Kidney (tissue), 14 donors: ENCODE data around the gene ZIC1. TPM values are rescaled to one million over a fixed set of nuclear protein-coding genes. Genes with fewer than 3 reads are reported as not detected.
A peak's percentile ranks its signal among the peaks of the same experiment; 100 is the strongest.

Experiments used
- DNase-seq, 5 donors: peaks; one replicate each; pipeline ENCODE4 v3.0.0-alpha.2; 2013 to 2020
- FAIRE-seq: peaks from 2 replicates; lab custom pipeline; 2012; peaks lifted over from hg19 to GRCh38; lab: Jason Lieb, UNC
- H3K27ac ChIP-seq, 2 donors: one replicate each; pipeline ENCODE4 v1.7.0; 2013; ENCODE audit warnings: low read depth in 2 of 2, low read length in 2 of 2, inconsistent platforms in 1 of 2
- H3K27me3 ChIP-seq: one replicate; pipeline ENCODE4 v1.7.1; 2013; ENCODE audit warnings: low read length, inconsistent platforms; ENCODE audit not compliant: control insufficient read depth, insufficient read depth
- H3K36me3 ChIP-seq, 3 donors: one replicate each; pipeline versions ENCODE4 v1.7.0 to v1.7.1; 2013; ENCODE audit warnings: low read length in 3 of 3, control low read depth in 1 of 3, inconsistent platforms in 1 of 3; ENCODE audit not compliant: insufficient read depth in 3 of 3, control insufficient read depth in 2 of 3
- H3K4me1 ChIP-seq, 3 donors: one replicate each; pipeline versions ENCODE4 v1.7.0 to v1.7.1; 2013; ENCODE audit warnings: low read length in 3 of 3, inconsistent platforms in 1 of 3, low read depth in 1 of 3; ENCODE audit not compliant: control insufficient read depth in 2 of 3, insufficient read depth in 2 of 3
- H3K4me3 ChIP-seq, 3 donors: one replicate each; pipeline versions ENCODE4 v1.7.0 to v1.8.1; 2013; ENCODE audit warnings: low read length in 3 of 3, control low read depth in 1 of 3, inconsistent platforms in 1 of 3
- H3K9ac ChIP-seq, 3 donors: one replicate each; pipeline versions ENCODE4 v1.7.0 to v1.7.1; 2013; ENCODE audit warnings: low read length in 3 of 3, control low read depth in 1 of 3, inconsistent platforms in 1 of 3
- H3K9me3 ChIP-seq, 3 donors: one replicate each; pipeline versions ENCODE4 v1.7.0 to v1.7.1; 2013; ENCODE audit warnings: low read length in 3 of 3, control low read depth in 1 of 3, inconsistent platforms in 1 of 3; ENCODE audit not compliant: control insufficient read depth in 2 of 3, insufficient read depth in 1 of 3
- intact Hi-C: fragments of 100-400 bp; cut with DNase I; formaldehyde crosslinking; loops from one replicate; pipeline ENCODE4 v1.11.1; 2022
- polyA plus RNA-seq: library from polyadenylated mRNA; stranded (reverse); fragments of 350-450 nt; fragmentation: Illumina TruSeq; extraction: RNeasy Lipid Tissue Mini Kit (QIAGEN cat#74804); gene quantifications from one replicate; pipeline ENCODE4 v1.2.3, GENCODE V29; 2014; ENCODE audit warnings: low read depth, low replicate concordance; ENCODE audit not compliant: insufficient read depth
- total RNA-seq: library from RNA; stranded (reverse); fragmentation: NEBNext Ultra II Directional; extraction: Animal tissue kit (Norgen Biotek cat#: 25700); gene quantifications from one replicate; pipeline ENCODE4 v1.2.1, GENCODE V29; 2021
- TF ChIP-seq, protein P1 (sequence below): IDR thresholded peaks from 3 replicates; pipeline ENCODE4 v1.5.1; 2012; ENCODE audit warnings: mild to moderate bottlenecking, moderate library complexity, borderline replicate concordance; ENCODE audit not compliant: insufficient read depth; ENCODE audit errors: extremely low read depth
- donor health status: control.
- donor health status: control.
- donor health status: control.
- donor health status: control.
- donor health status: control.
- donor health status: DM: yes; HTN: yes; CAD: no.
- donor health status: Normal renal cell carcinoma (clear cell type).

The ZIC1 gene
- total and polyA plus RNA-seq, 2 donors from 2014 or later: not detected

DNA sequence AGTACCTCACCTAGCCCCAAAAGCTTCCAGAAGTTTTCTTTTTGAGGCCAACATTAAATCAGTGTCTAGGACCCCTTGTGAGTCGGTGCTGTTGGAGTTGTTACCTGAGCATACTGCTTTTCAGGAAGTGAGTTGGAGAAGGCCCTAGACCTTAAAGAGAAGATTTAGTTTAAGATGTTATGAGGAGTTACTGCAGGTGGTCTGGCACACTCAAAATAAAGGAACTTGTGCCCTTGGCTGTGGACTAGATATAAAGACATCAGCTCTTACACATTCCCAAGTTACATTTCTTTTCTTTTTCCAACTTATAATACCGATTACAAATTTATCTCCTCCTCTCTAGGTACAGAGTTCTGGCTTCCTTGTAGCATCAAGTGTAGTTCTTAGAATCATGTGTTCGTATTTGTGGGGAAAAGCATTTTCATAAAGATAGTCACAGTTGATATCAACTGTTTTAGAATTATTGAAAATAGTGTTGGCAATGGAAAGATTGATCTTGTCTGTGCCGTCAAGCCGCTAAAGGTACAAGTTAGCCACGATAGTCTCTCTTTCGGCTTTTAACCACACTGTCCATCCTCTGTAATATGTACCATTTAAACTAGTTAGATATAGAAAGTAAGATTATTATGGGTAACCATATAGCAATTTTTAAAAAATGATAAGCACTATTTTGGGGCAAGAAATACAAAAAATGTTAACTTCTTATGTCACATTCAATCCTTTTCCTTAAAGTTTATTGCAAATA is 8.6 kb downstream of the ZIC1 start:
- intact Hi-C loops: no loop called here
- peaks cover 95% of the 10 kb centered on the region for H3K27me3 ChIP-seq
- H3K27ac ChIP-seq: no peak overlapping the region
- no peaks in the 10 kb centered on the region for H3K36me3 ChIP-seq
- DNase-seq (no peak), FAIRE-seq (no peak)
- peaks cover 0 to 2% (median 0%) of the 10 kb centered on the region in 3 donors for H3K4me1 ChIP-seq
- H3K9ac ChIP-seq: no peak overlapping the region
- no peak overlapping the region for H3K4me3 ChIP-seq
- TF ChIP-seq, protein P1, sequence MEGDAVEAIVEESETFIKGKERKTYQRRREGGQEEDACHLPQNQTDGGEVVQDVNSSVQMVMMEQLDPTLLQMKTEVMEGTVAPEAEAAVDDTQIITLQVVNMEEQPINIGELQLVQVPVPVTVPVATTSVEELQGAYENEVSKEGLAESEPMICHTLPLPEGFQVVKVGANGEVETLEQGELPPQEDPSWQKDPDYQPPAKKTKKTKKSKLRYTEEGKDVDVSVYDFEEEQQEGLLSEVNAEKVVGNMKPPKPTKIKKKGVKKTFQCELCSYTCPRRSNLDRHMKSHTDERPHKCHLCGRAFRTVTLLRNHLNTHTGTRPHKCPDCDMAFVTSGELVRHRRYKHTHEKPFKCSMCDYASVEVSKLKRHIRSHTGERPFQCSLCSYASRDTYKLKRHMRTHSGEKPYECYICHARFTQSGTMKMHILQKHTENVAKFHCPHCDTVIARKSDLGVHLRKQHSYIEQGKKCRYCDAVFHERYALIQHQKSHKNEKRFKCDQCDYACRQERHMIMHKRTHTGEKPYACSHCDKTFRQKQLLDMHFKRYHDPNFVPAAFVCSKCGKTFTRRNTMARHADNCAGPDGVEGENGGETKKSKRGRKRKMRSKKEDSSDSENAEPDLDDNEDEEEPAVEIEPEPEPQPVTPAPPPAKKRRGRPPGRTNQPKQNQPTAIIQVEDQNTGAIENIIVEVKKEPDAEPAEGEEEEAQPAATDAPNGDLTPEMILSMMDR: no peak
- peaks cover 0 to 3% (median 0%) of the 10 kb centered on the region in 3 donors for H3K9me3 ChIP-seq

DNA sequence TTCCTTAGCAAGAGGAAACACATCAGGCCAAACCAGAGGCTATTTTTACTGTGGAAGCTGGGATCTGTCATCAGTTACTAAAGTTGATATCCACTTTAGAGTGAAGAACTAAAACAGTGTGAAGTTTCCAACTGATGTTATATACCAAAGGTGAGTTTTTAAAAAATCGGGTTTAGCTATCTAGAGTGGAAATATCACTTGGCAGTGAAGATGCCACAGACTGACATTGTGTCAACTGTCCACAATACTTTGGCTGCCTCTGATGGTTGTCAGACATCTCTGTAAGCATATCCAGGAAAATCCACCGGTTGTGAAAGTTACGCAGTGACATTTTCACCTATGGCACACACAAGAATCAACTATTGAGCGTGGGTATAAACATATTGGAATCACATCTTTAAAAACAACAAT is 9.2 kb downstream of the ZIC1 start:
- no peaks in the 10 kb centered on the region for H3K36me3 ChIP-seq
- intact Hi-C loops: no loop called here
- no peak overlapping the region for H3K27ac ChIP-seq
- TF ChIP-seq, protein P1: no peak
- no peak overlapping the region for H3K4me3 ChIP-seq
- FAIRE-seq: no peak
- peaks cover 0 to 2% (median 0%) of the 10 kb centered on the region in 3 donors for H3K4me1 ChIP-seq
- H3K9me3 ChIP-seq: peaks cover 0 to 3% (median 0%) of the 10 kb centered on the region in 3 donors
- peaks cover 95% of the 10 kb centered on the region for H3K27me3 ChIP-seq
- no peak overlapping the region for H3K9ac ChIP-seq
- no peak for DNase-seq

DNA sequence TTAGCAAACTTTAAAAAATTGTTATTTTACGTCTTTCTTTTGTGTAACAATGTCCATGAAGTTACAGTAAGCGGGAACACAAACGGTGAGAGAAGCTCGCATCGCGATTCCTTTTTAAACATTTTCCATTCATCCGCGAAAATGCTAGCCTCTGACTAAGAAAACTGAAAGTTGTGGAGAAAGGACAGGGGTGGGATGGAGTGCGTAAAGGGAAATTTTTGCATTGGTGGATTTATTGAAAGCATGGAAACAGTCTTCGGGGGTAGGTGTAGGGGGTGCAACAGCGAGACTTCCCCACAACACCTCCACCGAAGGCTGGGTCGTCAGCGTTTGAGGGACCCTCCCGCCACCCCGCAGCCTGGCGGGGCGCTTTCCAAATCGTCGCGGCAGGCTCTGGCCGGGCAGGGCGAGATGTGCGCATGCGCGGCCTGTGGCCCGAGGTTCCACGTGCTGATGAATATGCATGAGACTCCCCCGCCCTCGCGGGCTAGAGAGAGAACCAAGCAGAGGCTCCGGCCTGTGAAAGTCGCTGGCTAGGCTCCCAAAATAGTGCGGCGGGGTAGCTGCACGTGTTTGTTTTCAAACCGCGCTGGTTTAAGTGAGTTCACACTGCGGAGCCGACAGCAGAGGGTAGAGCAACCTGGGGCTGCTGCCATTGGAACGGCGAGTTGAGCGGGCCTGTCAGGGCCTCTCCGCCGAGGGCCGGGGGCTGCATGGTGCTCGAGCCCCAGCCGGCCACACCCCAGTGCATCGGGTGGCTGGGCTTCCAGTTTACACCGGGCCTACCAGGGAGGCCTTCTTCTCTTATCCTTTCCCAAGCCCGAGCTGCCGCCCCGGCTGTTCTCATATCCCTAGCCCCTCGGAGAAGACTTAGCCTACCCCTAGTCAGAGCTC is 9.9 kb downstream of the ZIC1 start:
- Histone ChIP-seq H3K9me3 (peaks cover 0 to 3% (median 0%) of the 10 kb centered on the region in 3 donors), H3K27ac (no peak overlapping the region), H3K9ac (no peak overlapping the region), H3K4me1 (peaks cover 0 to 2% (median 0%) of the 10 kb centered on the region in 3 donors), H3K36me3 (no peaks in the 10 kb centered on the region), H3K4me3 (peak overlapping the region; percentile 7 to 25 (median 20)), H3K27me3 (peaks cover 96% of the 10 kb centered on the region)
- intact Hi-C loops: no loop called here
- TF ChIP-seq, protein P1: no peak
- FAIRE-seq (no peak), DNase-seq (peak; percentile 76 to 85 (median 81))
